ENCODE results near the gene WDSUB1. TPM values are rescaled to one million over a fixed set of nuclear protein-coding genes. Genes with fewer than 3 reads are reported as not detected.

WDSUB1 gene
- total and polyA plus RNA-seq, 2 experiments from 2014 or later: 17.7 to 18.6 TPM

DNA sequence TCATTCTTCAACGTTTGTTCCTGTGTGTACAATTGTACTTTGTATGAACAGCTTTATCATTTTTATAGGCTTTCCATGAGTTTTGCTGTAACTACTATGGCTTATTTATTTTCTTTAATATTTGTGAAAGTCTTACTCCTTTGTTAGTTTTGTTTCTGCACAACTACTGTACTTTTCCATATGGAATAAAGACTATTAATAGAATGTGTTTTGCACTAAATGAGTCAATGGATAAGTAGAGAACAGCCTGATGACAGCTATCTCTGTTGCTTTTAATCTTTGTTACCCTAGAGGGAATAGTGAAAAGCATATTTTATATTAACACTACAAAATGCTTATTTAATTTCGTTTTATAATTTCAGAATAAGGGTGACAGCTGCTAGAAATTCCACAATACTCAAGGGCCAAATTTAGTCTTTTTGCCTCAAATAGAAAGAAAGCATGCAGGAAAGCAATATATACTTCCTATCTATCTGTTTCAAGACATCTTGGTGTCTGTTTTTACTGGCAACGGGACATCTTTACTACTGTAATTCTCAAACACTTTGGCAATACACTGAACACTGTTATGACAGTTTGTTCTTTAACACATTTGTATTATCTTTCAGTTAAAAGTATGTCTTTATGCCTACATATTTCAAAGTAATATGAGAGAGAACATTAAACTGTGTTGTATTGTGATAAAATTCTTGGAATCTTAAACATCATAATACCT, 53.9 kb downstream of the WDSUB1 start:
- H3K27me3 ChIP-seq: no peaks in the 10 kb centered on the region
- no peaks in the 10 kb centered on the region for H4K20me1 ChIP-seq (ENCODE audit: insufficient read depth, poor library complexity, severe bottlenecking)
- no peak overlapping the region for H2AFZ ChIP-seq
- TF ChIP-seq EZH2 (IDR thresholded peaks at IDR 0.05; ENCODE audit: borderline replicate concordance) (no peak), EZH2phosphoT487 (IDR thresholded peaks at IDR 0.05; ENCODE audit: low read depth, severe bottlenecking, unreplicated experiment) (no peak)
- TF ChIP-seq, protein P1, sequence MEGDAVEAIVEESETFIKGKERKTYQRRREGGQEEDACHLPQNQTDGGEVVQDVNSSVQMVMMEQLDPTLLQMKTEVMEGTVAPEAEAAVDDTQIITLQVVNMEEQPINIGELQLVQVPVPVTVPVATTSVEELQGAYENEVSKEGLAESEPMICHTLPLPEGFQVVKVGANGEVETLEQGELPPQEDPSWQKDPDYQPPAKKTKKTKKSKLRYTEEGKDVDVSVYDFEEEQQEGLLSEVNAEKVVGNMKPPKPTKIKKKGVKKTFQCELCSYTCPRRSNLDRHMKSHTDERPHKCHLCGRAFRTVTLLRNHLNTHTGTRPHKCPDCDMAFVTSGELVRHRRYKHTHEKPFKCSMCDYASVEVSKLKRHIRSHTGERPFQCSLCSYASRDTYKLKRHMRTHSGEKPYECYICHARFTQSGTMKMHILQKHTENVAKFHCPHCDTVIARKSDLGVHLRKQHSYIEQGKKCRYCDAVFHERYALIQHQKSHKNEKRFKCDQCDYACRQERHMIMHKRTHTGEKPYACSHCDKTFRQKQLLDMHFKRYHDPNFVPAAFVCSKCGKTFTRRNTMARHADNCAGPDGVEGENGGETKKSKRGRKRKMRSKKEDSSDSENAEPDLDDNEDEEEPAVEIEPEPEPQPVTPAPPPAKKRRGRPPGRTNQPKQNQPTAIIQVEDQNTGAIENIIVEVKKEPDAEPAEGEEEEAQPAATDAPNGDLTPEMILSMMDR (IDR thresholded peaks at IDR 0.05; ENCODE audit: poor library complexity): no peak
- H3K9me3 ChIP-seq (ENCODE audit: low read depth): no peaks in the 10 kb centered on the region
- no peak overlapping the region for H3K4me3 ChIP-seq
- H3K79me2 ChIP-seq: no peaks in the 10 kb centered on the region
- no peak overlapping the region for H3K4me2 ChIP-seq
- H3K9me2 ChIP-seq (replicated peaks; ENCODE audit: insufficient read depth): no peaks in the 10 kb centered on the region
- WGBS (ENCODE audit: low lambda C conversion rate, missing lambda C conversion rate): 63% methylated on average over 3 of the region's 3 CpGs
- H3K36me3 ChIP-seq (replicated peaks; ENCODE audit: insufficient read depth, low read depth): no peaks in the 10 kb centered on the region
- no peaks in the 10 kb centered on the region for H3K4me1 ChIP-seq (ENCODE audit: insufficient read depth)
- no peak overlapping the region for H3K27ac ChIP-seq
- no peak for DNase-seq (ENCODE audit: low spot score)

DNA sequence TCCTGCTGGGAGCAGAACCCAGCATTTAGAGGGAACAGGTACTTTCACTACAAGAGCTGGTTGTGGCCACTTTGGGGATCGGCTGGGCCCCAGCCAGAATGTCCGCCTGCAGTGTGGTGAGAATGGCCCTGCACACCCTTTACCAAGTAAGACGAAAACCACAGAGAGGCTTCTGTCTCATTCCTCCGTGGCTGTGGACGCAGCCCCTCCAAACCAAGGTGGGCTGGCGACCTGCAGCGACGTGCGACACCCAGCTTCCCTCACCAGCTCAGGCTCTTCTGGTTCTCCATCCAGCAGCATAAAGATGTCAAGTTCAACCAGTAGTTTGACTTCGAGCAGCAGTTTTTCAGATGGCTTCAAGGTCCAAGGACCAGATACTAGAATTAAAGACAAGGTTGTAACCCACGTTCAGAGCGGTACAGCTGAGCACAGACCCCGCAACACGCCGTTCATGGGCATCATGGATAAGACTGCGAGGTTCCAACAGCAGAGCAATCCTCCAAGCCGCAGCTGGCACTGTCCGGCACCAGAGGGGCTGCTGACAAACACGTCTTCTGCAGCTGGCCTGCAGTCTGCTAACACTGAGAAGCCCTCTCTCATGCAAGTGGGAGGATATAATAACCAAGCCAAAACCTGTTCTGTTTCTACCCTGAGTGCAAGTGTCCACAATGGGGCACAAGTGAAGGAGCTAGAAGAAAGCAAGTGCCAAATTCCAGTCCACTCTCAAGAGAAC, 56.2 kb downstream of the WDSUB1 start:
- Histone ChIP-seq H3K9me3 (ENCODE audit: low read depth) (no peaks in the 10 kb centered on the region), H3K4me2 (no peak overlapping the region), H2AFZ (no peak overlapping the region), H3K4me1 (ENCODE audit: insufficient read depth) (no peaks in the 10 kb centered on the region), H4K20me1 (ENCODE audit: insufficient read depth, poor library complexity, severe bottlenecking) (no peaks in the 10 kb centered on the region), H3K36me3 (replicated peaks; ENCODE audit: insufficient read depth, low read depth) (no peaks in the 10 kb centered on the region), H3K79me2 (no peaks in the 10 kb centered on the region), H3K27ac (no peak overlapping the region), H3K27me3 (no peaks in the 10 kb centered on the region), H3K9me2 (replicated peaks; ENCODE audit: insufficient read depth) (no peaks in the 10 kb centered on the region), H3K4me3 (no peak overlapping the region)
- no peak for DNase-seq (ENCODE audit: low spot score)
- WGBS (ENCODE audit: low lambda C conversion rate, missing lambda C conversion rate): 96% methylated on average over 19 of the region's 19 CpGs
- TF ChIP-seq EZH2 (IDR thresholded peaks at IDR 0.05; ENCODE audit: borderline replicate concordance) (no peak), EZH2phosphoT487 (IDR thresholded peaks at IDR 0.05; ENCODE audit: low read depth, severe bottlenecking, unreplicated experiment) (no peak)
- TF ChIP-seq, protein P1 (IDR thresholded peaks at IDR 0.05; ENCODE audit: poor library complexity): no peak

DNA sequence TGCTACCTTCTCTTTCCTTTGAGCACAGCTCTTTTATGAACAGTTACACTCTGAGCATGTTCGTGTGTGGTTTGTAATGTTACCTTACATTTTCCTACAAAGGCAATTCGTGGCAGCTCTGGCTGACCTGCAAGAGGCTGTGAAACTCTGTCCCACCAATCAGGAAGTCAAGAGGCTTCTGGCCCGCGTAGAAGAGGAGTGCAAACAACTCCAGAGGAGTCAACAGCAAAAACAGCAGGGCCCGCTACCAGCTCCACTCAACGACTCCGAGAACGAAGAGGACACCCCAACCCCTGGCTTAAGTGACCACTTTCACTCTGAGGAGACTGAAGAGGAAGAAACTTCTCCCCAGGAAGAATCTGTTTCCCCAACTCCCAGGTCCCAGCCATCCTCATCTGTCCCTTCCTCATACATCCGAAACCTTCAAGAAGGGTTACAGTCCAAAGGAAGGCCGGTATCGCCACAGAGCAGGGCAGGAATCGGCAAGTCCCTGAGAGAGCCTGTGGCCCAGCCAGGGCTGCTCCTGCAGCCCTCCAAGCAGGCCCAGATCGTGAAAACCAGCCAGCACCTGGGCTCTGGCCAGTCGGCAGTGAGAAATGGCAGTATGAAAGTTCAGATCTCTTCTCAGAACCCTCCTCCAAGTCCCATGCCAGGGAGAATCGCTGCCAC, 56.9 kb downstream of the WDSUB1 start:
- TF ChIP-seq, protein P1 (IDR thresholded peaks at IDR 0.05; ENCODE audit: poor library complexity): no peak
- TF ChIP-seq EZH2phosphoT487 (IDR thresholded peaks at IDR 0.05; ENCODE audit: low read depth, severe bottlenecking, unreplicated experiment) (no peak), EZH2 (IDR thresholded peaks at IDR 0.05; ENCODE audit: borderline replicate concordance) (no peak)
- H4K20me1 ChIP-seq (ENCODE audit: insufficient read depth, poor library complexity, severe bottlenecking): no peaks in the 10 kb centered on the region
- no peaks in the 10 kb centered on the region for H3K9me3 ChIP-seq (ENCODE audit: low read depth)
- no peak overlapping the region for H3K4me3 ChIP-seq
- H3K36me3 ChIP-seq (replicated peaks; ENCODE audit: insufficient read depth, low read depth): no peaks in the 10 kb centered on the region
- no peaks in the 10 kb centered on the region for H3K9me2 ChIP-seq (replicated peaks; ENCODE audit: insufficient read depth)
- no peak overlapping the region for H3K4me2 ChIP-seq
- no peak overlapping the region for H3K27ac ChIP-seq
- H3K79me2 ChIP-seq: no peaks in the 10 kb centered on the region
- no peak overlapping the region for H2AFZ ChIP-seq
- H3K4me1 ChIP-seq (ENCODE audit: insufficient read depth): no peaks in the 10 kb centered on the region
- no peaks in the 10 kb centered on the region for H3K27me3 ChIP-seq
- 94% methylated on average over 15 of the region's 15 CpGs for WGBS (ENCODE audit: low lambda C conversion rate, missing lambda C conversion rate)
- DNase-seq (ENCODE audit: low spot score): no peak
